Keratinocyte (primary cell): ENCODE results near the gene MS4A15.

Experiments
- EZH2 ChIP-seq: IDR thresholded peaks from one replicate; pipeline ENCODE4 v1.6.1; 2012; ENCODE audit warnings: inconsistent platforms, mild to moderate bottlenecking, low read length, moderate library complexity
- TF ChIP-seq, protein P1 (sequence below), 3 experiments: IDR thresholded peaks in 1 of 3; conservative IDR thresholded peaks in 1 of 3; optimal IDR thresholded peaks in 1 of 3; 2 replicates in 2 of 3; 3 replicates in 1 of 3; pipeline versions ENCODE3 to v1.5.1; 2011; ENCODE audit warnings: low read length in 3 of 3, mild to moderate bottlenecking in 3 of 3, moderate library complexity in 2 of 3, control low read depth in 1 of 3, inconsistent platforms in 1 of 3; ENCODE audit not compliant: insufficient read depth in 2 of 3; ENCODE audit errors: extremely low read depth in 1 of 3

DNA sequence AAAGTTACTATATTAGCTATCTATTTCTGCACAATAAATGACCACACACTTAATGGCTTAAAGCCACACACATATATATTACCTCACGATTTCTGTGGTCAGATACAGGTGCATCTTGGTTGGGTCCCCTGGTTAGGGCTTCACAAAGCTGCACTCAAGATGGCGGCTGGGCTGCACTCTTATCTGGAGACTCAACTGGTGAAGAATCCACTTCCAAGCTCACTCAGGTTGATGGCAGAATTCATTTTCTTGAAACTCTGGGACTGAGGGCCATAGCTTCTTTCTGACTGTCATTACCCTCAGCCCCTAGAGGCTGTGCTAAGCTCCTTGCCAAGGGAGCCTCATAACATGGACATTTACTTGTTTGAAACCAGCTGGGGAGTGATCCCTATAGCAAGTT, 23.4 kb downstream of the MS4A15 start:
- TF ChIP-seq, protein P1, sequence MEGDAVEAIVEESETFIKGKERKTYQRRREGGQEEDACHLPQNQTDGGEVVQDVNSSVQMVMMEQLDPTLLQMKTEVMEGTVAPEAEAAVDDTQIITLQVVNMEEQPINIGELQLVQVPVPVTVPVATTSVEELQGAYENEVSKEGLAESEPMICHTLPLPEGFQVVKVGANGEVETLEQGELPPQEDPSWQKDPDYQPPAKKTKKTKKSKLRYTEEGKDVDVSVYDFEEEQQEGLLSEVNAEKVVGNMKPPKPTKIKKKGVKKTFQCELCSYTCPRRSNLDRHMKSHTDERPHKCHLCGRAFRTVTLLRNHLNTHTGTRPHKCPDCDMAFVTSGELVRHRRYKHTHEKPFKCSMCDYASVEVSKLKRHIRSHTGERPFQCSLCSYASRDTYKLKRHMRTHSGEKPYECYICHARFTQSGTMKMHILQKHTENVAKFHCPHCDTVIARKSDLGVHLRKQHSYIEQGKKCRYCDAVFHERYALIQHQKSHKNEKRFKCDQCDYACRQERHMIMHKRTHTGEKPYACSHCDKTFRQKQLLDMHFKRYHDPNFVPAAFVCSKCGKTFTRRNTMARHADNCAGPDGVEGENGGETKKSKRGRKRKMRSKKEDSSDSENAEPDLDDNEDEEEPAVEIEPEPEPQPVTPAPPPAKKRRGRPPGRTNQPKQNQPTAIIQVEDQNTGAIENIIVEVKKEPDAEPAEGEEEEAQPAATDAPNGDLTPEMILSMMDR (optimal IDR thresholded peaks at IDR 0.05 in 1 of 3, IDR thresholded peaks at IDR 0.05 in 1 of 3, conservative IDR thresholded peaks at IDR 0.05 in 1 of 3; ENCODE audit: extremely low read depth in 1 of 3, insufficient read depth in 2 of 3, low read length in 3 of 3), result no peak
- TF ChIP-seq EZH2, result no peak
